Stimulated activated memory B cell treated with anti-CD40 and anti-IgM and Interleukin-4, amounts not matched to agents 10 μg/mL and 1 μg/mL and 100 μg/mL, for 72 hours (primary cell): ENCODE results near the gene DCAF4L1.

Experiments
- ATAC-seq: fragments of 150-1000 bp; cut with Tn5 transposase; 2 replicates; pipeline ENCODE4 v1.10.0; 2021
- H3K27ac Mint-ChIP-seq: one replicate; pipeline ENCODE4 v1.8.0; 2022; ENCODE audit warnings: mild to moderate bottlenecking, mixed read lengths
- H3K27me3 Mint-ChIP-seq: one replicate; pipeline ENCODE4 v1.8.0; 2022; ENCODE audit warnings: mixed read lengths
- H3K36me3 Mint-ChIP-seq: one replicate; pipeline ENCODE4 v1.8.0; 2022; ENCODE audit warnings: mixed read lengths
- H3K4me1 Mint-ChIP-seq: one replicate; pipeline ENCODE4 v1.8.0; 2022; ENCODE audit warnings: mixed read lengths
- H3K4me3 Mint-ChIP-seq: one replicate; pipeline ENCODE4 v1.8.0; 2022; ENCODE audit warnings: mild to moderate bottlenecking, moderate library complexity, mixed read lengths
- H3K9me3 Mint-ChIP-seq: one replicate; pipeline ENCODE4 v1.8.0; 2022; ENCODE audit warnings: mixed read lengths

Gene DCAF4L1

DNA sequence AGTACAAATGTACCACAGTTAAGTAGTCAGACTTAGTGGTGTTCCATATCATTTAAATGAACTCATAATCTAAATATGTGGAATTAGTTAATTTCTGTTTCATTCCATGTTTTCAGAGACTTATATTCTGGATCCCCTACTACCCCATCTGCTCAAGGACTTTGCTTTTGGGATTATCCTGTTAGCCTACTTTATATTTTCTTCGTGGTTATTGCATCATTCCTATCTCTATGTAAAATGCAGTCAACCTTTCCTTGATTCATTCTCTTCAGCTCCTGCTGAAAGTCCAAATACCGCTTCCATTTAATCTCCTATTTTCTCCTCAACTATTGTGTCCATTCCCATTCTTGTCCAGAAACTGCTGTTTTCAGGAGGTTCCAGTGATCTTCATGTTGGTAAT, 33.9 kb downstream of the DCAF4L1 start:
- no peak overlapping the region for H3K4me3 Mint-ChIP-seq
- H3K27ac Mint-ChIP-seq, result no peak overlapping the region
- peaks cover 39% of the 10 kb centered on the region for H3K4me1 Mint-ChIP-seq
- H3K36me3 Mint-ChIP-seq, result peaks cover 49% of the 10 kb centered on the region
- no peaks in the 10 kb centered on the region for H3K9me3 Mint-ChIP-seq
- no peak for ATAC-seq
- H3K27me3 Mint-ChIP-seq, result no peaks in the 10 kb centered on the region

DNA sequence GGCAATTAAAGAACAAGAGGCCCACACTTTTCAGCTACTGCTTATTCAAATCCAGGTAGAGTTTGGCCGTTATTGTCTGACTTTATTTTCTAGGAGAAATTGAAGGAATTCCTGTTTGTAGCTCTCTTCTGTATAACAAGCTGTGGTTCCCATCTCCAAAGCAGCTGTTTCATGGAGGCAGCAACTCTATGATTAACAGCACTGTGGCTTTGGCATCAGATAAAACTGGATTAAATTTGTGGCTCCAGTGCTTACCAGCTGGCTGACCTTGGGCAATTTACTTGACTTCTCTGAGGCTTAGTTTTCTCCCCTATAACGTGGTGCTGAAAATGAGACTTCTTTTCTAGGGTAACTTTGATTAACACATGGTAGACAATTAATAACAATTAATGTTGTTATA, 36.9 kb downstream of the DCAF4L1 start:
- H3K27me3 Mint-ChIP-seq, result no peaks in the 10 kb centered on the region
- no peak overlapping the region for H3K4me3 Mint-ChIP-seq
- peaks cover 41% of the 10 kb centered on the region for H3K36me3 Mint-ChIP-seq
- no peaks in the 10 kb centered on the region for H3K9me3 Mint-ChIP-seq
- peaks cover 20% of the 10 kb centered on the region for H3K4me1 Mint-ChIP-seq
- no peak for ATAC-seq
- no peak overlapping the region for H3K27ac Mint-ChIP-seq
